H1 (cell line): ENCODE results near the gene NUPR1.

ENCODE experiments used
- CEBPB ChIP-seq: IDR thresholded peaks from 2 replicates; pipeline ENCODE4 v1.6.1; 2012; ENCODE audit warnings: low read depth, low read length
- CTCF ChIP-seq, 3 experiments: IDR thresholded peaks; 1 replicate in 2 of 3; 2 replicates in 1 of 3; pipeline versions ENCODE4 v1.5.1 to v1.6.1; 2011; ENCODE audit warnings: low read length in 3 of 3, mild to moderate bottlenecking in 3 of 3, inconsistent platforms in 2 of 3, low read depth in 1 of 3, moderate library complexity in 1 of 3; ENCODE audit not compliant: insufficient read depth in 1 of 3; ENCODE audit errors: control extremely low read depth in 1 of 3
- GABPA ChIP-seq: IDR thresholded peaks from 2 replicates; pipeline ENCODE4 v1.6.1; 2011; ENCODE audit warnings: mild to moderate bottlenecking, low read length, moderate library complexity, borderline replicate concordance; ENCODE audit not compliant: insufficient read depth
- POLR2A ChIP-seq, 2 experiments: IDR thresholded peaks; 1 replicate in 1 of 2; 2 replicates in 1 of 2; pipeline ENCODE4 v1.6.1; 2011; ENCODE audit warnings: low read depth in 2 of 2, low read length in 2 of 2, mild to moderate bottlenecking in 2 of 2; ENCODE audit errors: control extremely low read depth in 1 of 2
- POLR2AphosphoS5 ChIP-seq: IDR thresholded peaks from 2 replicates; pipeline ENCODE4 v1.6.1; 2011; ENCODE audit warnings: low read depth, low read length
- RBBP5 ChIP-seq: IDR thresholded peaks from 2 replicates; pipeline ENCODE4 v1.7.1; 2012; ENCODE audit warnings: low read depth, mild to moderate bottlenecking, inconsistent platforms, low read length, moderate library complexity, borderline replicate concordance
- SIN3A ChIP-seq, 2 experiments: IDR thresholded peaks in 1 of 2; conservative IDR thresholded peaks in 1 of 2; 2 replicates each; pipeline ENCODE4 v1.6.1; 2011 to 2012; ENCODE audit warnings: low read length in 2 of 2, improper control_type of control experiment in 1 of 2, low read depth in 1 of 2, mild to moderate bottlenecking in 1 of 2
- SP2 ChIP-seq: IDR thresholded peaks from 2 replicates; pipeline ENCODE4 v1.6.1; 2012; ENCODE audit warnings: mild to moderate bottlenecking, low read length, inconsistent platforms
- TAF1 ChIP-seq: IDR thresholded peaks from 2 replicates; pipeline ENCODE4 v1.6.1; 2011; ENCODE audit warnings: mild to moderate bottlenecking, low read depth, low read length
- TEAD4 ChIP-seq: IDR thresholded peaks from 2 replicates; pipeline ENCODE4 v1.6.1; 2012; ENCODE audit warnings: low read depth, low read length, inconsistent platforms, mixed read lengths
- USF2 ChIP-seq: IDR thresholded peaks from 2 replicates; pipeline ENCODE4 v1.6.1; 2011; ENCODE audit warnings: low read length, improper control_type of control experiment
- YY1 ChIP-seq: IDR thresholded peaks from 2 replicates; pipeline ENCODE4 v1.6.1; 2011; ENCODE audit warnings: low read depth, mild to moderate bottlenecking, low read length

GRCh38 chr16:28549301-28549899 is 10.6 kb upstream of the NUPR1 start:
- TF ChIP-seq POLR2A (IDR thresholded peaks at IDR 0.05; ENCODE audit: control extremely low read depth in 1 of 2, low read depth in 2 of 2, low read length in 2 of 2), result no peak
- peak in 2 of 3 experiments; percentile 32 to 47; a peak in 2 of 4 replicates for TF ChIP-seq CTCF (IDR thresholded peaks at IDR 0.05; ENCODE audit: control extremely low read depth in 1 of 3, insufficient read depth in 1 of 3, low read depth in 1 of 3, low read length in 3 of 3)
- TF ChIP-seq USF2, result no peak
- TF ChIP-seq RBBP5, result no peak
- no peak for TF ChIP-seq YY1
- no peak for TF ChIP-seq CEBPB
- no peak for TF ChIP-seq SP2
- no peak for TF ChIP-seq TAF1
- TF ChIP-seq POLR2AphosphoS5, result no peak
- TF ChIP-seq SIN3A (conservative IDR thresholded peaks at IDR 0.05 in 1 of 2, IDR thresholded peaks at IDR 0.05 in 1 of 2; ENCODE audit: low read depth in 1 of 2, low read length in 2 of 2), result no peak
- TF ChIP-seq TEAD4, result no peak
- no peak for TF ChIP-seq GABPA
